RWPE2 (cell line): ENCODE measurements around the gene LRP1B.

Experiments used
- ATAC-seq: fragments of 200-7000 bp; cut with Tn5 transposase; 3 replicates; pipeline ENCODE4 v1.9.1; 2021; ENCODE audit warnings: low read depth
- DNase-seq: peaks from one replicate; pipeline ENCODE4 v3.0.0-alpha.2; 2020; ENCODE audit warnings: low spot score
- H3K27ac ChIP-seq: fragments of 450-650 bp; 2 replicates; pipeline ENCODE4 v1.5.1; 2017; ENCODE audit warnings: mild to moderate bottlenecking; ENCODE audit not compliant: poor library complexity, severe bottlenecking
- H3K27me3 ChIP-seq: fragments of 250-450 bp; sonication (Bioruptor Pico); 2 replicates; pipeline ENCODE4 v1.5.1; 2021; ENCODE audit warnings: mild to moderate bottlenecking, moderate library complexity; ENCODE audit not compliant: insufficient read depth, poor library complexity, severe bottlenecking
- H3K36me3 ChIP-seq: fragments of 250-450 bp; sonication (Bioruptor Pico); 2 replicates; pipeline ENCODE4 v1.5.1; 2020; ENCODE audit warnings: low read depth, mild to moderate bottlenecking, moderate library complexity
- H3K4me1 ChIP-seq: fragments of 250-450 bp; sonication (Bioruptor Pico); 2 replicates; pipeline ENCODE4 v1.5.1; 2021; ENCODE audit warnings: mild to moderate bottlenecking, moderate library complexity; ENCODE audit not compliant: insufficient read depth, poor library complexity, severe bottlenecking
- H3K4me3 ChIP-seq: fragments of 250-450 bp; sonication (Bioruptor Pico); 2 replicates; pipeline ENCODE4 v1.5.1; 2021; ENCODE audit warnings: mild to moderate bottlenecking, moderate library complexity; ENCODE audit not compliant: severe bottlenecking
- H3K9me3 ChIP-seq: fragments of 250-450 bp; sonication (Bioruptor Pico); 2 replicates; pipeline ENCODE4 v1.5.1; 2021; ENCODE audit warnings: mild to moderate bottlenecking, moderate library complexity; ENCODE audit not compliant: severe bottlenecking
- TF ChIP-seq, protein P1 (sequence below): fragments of 450-650 bp; IDR thresholded peaks from one replicate; pipeline ENCODE4 v1.5.1; 2017; ENCODE audit warnings: mild to moderate bottlenecking, moderate library complexity; ENCODE audit not compliant: poor library complexity, severe bottlenecking

LRP1B gene

DNA sequence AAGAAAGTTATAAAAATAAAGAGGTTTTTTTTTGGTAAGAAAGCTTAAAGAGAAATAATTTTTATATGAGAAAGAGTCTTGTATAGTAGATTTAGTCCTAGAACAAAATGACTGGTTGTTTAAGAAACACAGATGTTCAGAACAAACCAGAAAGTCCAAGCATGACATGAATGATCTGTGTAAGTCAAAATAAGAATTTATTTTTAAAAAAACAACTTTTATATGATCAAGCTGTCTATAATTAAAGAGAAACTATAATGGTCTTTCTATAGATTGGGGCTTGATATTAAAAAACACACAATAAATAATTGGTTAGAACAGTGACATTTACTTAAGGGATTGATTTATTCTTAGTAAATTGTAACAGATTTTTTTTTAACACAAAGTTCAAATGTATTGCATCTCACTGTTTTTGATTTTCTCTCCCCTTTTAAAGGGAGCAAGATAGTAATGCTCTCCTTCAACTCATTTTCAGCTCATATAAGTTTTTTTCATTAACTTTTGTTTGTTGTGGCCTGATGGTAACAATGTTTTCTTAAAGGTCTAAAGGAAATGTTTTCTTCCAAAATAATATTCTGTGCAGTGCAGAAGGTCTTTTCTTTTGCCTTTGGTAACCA, 1256.8 kb downstream of the LRP1B start:
- Histone ChIP-seq H3K27ac (no peak overlapping the region), H3K27me3 (no peaks in the 10 kb centered on the region), H3K4me3 (no peak overlapping the region), H3K9me3 (no peaks in the 10 kb centered on the region), H3K4me1 (no peaks in the 10 kb centered on the region), H3K36me3 (no peaks in the 10 kb centered on the region)
- DNase-seq, result no peak
- no peak for ATAC-seq
- TF ChIP-seq, protein P1, sequence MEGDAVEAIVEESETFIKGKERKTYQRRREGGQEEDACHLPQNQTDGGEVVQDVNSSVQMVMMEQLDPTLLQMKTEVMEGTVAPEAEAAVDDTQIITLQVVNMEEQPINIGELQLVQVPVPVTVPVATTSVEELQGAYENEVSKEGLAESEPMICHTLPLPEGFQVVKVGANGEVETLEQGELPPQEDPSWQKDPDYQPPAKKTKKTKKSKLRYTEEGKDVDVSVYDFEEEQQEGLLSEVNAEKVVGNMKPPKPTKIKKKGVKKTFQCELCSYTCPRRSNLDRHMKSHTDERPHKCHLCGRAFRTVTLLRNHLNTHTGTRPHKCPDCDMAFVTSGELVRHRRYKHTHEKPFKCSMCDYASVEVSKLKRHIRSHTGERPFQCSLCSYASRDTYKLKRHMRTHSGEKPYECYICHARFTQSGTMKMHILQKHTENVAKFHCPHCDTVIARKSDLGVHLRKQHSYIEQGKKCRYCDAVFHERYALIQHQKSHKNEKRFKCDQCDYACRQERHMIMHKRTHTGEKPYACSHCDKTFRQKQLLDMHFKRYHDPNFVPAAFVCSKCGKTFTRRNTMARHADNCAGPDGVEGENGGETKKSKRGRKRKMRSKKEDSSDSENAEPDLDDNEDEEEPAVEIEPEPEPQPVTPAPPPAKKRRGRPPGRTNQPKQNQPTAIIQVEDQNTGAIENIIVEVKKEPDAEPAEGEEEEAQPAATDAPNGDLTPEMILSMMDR, result no peak

DNA sequence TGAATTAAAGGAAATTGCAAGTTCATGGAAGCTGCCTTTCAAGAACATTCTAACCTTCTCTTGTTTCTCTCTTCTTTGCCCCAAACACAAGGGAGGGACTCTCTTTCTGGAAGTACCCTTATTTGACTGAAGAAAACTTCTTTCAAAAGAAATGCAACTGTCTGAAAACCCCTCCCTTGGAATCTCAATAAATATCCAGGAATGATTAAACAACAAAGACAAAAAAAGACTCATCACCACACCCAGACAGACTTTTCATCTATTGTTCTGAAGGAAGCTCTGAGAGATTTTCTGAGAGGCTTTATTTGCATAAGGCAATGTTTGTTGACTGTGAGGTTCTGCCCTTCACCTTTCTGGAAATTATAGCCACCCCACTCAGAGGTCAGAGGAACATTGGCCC, 1260.9 kb downstream of the LRP1B start:
- no peak for DNase-seq
- H3K4me1 ChIP-seq, result no peaks in the 10 kb centered on the region

DNA sequence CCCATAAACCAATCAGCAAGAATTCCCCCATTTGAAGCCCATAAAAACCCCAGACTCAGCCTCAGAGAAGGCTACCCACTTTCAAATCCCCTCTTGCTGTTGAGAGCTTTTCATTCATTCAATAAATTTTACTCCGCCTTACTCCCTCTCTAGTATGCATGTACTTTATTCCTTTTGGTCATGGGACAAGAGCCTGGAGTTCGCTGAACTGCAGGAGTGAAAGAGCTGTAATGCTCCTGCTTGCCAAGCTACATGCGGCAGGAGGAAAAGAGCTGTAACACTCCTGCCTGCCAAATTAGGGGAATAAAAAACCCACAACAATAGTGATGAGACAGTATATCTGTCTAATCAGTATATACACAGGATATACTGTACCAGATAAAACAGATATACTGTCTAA, 1261.7 kb downstream of the LRP1B start:
- H3K36me3 ChIP-seq, result no peaks in the 10 kb centered on the region
- ATAC-seq (no peak), DNase-seq (no peak)
- H3K27ac ChIP-seq, result no peak overlapping the region
- H3K9me3 ChIP-seq, result no peaks in the 10 kb centered on the region
- TF ChIP-seq, protein P1, result no peak
- H3K4me1 ChIP-seq, result no peaks in the 10 kb centered on the region
- no peaks in the 10 kb centered on the region for H3K27me3 ChIP-seq
- no peak overlapping the region for H3K4me3 ChIP-seq

More for the DNA sequence above, 1260.9 kb downstream of the LRP1B start:
- Histone ChIP-seq H3K9me3 (no peaks in the 10 kb centered on the region), H3K27me3 (no peaks in the 10 kb centered on the region), H3K36me3 (no peaks in the 10 kb centered on the region), H3K4me3 (no peak overlapping the region), H3K27ac (no peak overlapping the region)
- TF ChIP-seq, protein P1, result no peak
- ATAC-seq, result no peak

DNA sequence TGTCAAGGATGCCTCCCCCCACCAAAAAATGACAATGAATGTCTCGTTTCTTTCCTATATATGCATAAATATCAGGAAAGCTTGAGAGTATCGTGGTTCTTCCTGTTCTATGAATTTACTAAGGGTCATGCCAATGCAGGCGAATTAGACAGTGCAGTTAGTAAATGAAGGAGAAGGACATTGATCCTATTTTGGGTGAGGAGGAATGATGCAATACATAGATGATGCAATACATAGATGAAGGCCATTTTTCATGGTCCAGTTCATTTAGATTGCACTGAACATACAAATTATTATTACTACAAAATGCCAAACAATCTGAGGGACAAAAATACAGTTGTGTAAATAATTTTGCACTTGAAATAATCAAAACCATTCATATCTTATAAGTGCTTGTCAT, 1265.0 kb downstream of the LRP1B start:
- TF ChIP-seq, protein P1, result no peak
- Histone ChIP-seq H3K27me3 (no peaks in the 10 kb centered on the region), H3K9me3 (no peaks in the 10 kb centered on the region), H3K4me1 (no peaks in the 10 kb centered on the region), H3K4me3 (no peak overlapping the region), H3K27ac (no peak overlapping the region), H3K36me3 (no peaks in the 10 kb centered on the region)
- no peak for DNase-seq
- no peak for ATAC-seq

DNA sequence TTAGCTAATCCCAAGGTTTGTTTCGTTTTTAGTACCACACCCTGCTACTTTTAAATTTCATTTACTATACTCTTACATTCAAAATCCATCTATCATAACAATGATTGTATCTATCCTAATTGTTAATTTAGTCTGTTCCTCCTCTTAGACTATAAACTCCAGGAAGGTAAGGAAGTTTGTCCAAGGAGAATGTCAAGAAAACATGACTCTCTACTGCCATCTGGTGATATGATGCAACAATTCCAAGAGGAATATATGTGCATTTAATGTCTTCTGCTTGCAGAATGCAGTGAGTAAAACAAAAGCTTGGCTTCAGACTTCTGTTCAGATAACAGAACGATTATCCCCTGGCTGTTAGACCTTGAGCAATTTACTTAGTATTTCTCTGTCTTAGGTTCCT, 1267.1 kb downstream of the LRP1B start:
- TF ChIP-seq, protein P1, result peak; percentile 73
- H3K4me3 ChIP-seq, result no peak overlapping the region
- H3K36me3 ChIP-seq, result no peaks in the 10 kb centered on the region
- H3K4me1 ChIP-seq, result no peaks in the 10 kb centered on the region
- H3K27me3 ChIP-seq, result no peaks in the 10 kb centered on the region
- no peak overlapping the region for H3K27ac ChIP-seq
- peak; percentile 33; the same call in 1 of the 3 replicates for ATAC-seq
- no peak for DNase-seq
- H3K9me3 ChIP-seq, result no peaks in the 10 kb centered on the region
